SK-N-SH (cell line): ENCODE data around the gene PGS1. TPM values are rescaled to one million over a fixed set of nuclear protein-coding genes. Genes with fewer than 3 reads are reported as not detected.

Experiments used
- CTCF ChIA-PET: fragments of 300-600, 350-600 bp; formaldehyde crosslinking; extraction: SDS; loops from one replicate; lab custom pipeline; 2021; lab: Yijun Ruan, JAX
- POLR2A ChIA-PET: fragments of 350-600 bp; sonication (Branson Sonifier 250); formaldehyde crosslinking; extraction: SDS; loops from one replicate; lab custom pipeline; 2020; ENCODE audit warnings: antibody characterized with exemption, inconsistent platforms; lab: Yijun Ruan, JAX
- DNase-seq: peaks from one replicate; pipeline ENCODE4 v3.0.0; 2012
- H2AFZ ChIP-seq: fragments of 200-600 bp; sonication (generic); 2 replicates; pipeline ENCODE4 v1.8.1; 2016; ENCODE audit warnings: antibody characterized with exemption, mild to moderate bottlenecking, low read depth
- H3F3A ChIP-seq: fragments of 200-600 bp; sonication (generic); replicated peaks from 2 replicates; pipeline ENCODE3; 2016; ENCODE audit warnings: antibody characterized with exemption, mild to moderate bottlenecking; ENCODE audit not compliant: insufficient read depth
- H3K27ac ChIP-seq, 2 experiments: fragments of 200-500 bp in 1 of 2; fragments of 200-600 bp in 1 of 2; sonication (Bioruptor generic) in 1 of 2; sonication (generic), shearing (Covaris generic) in 1 of 2; 2 replicates each; pipeline versions ENCODE4 v1.5.1 to v1.6.1; 2014 to 2016; ENCODE audit warnings: low read depth in 2 of 2, inconsistent platforms in 1 of 2, low read length in 1 of 2, mild to moderate bottlenecking in 1 of 2, mixed read lengths in 1 of 2
- H3K27me3 ChIP-seq: fragments of 200-600 bp; sonication (generic), shearing (Covaris generic); 2 replicates; pipeline ENCODE4 v1.6.1; 2016; ENCODE audit warnings: mixed run types; ENCODE audit not compliant: insufficient read depth
- H3K36me3 ChIP-seq, 2 experiments: fragments of 200-500 bp in 1 of 2; fragments of 200-600 bp in 1 of 2; sonication (Bioruptor generic) in 1 of 2; sonication (generic) in 1 of 2; replicated peaks in 1 of 2; 2 replicates each; pipeline versions ENCODE3 to v1.5.1; 2014 to 2016; ENCODE audit warnings: low read length in 1 of 2, mild to moderate bottlenecking in 1 of 2; ENCODE audit not compliant: insufficient read depth in 2 of 2, control insufficient read depth in 1 of 2
- H3K4me1 ChIP-seq, 2 experiments: fragments of 200-500 bp in 1 of 2; fragments of 200-600 bp in 1 of 2; sonication (Bioruptor generic) in 1 of 2; sonication (generic), shearing (Covaris generic) in 1 of 2; 2 replicates each; pipeline versions ENCODE4 v1.5.1 to v1.6.1; 2014 to 2016; ENCODE audit warnings: low read depth in 1 of 2, low read length in 1 of 2, mixed run types in 1 of 2; ENCODE audit not compliant: insufficient read depth in 2 of 2, control insufficient read depth in 1 of 2
- H3K4me2 ChIP-seq: fragments of 200-600 bp; sonication (generic), shearing (Covaris generic); 2 replicates; pipeline ENCODE4 v1.6.1; 2017; ENCODE audit warnings: mixed run types
- H3K4me3 ChIP-seq, 2 experiments: fragments of 200-500 bp in 1 of 2; fragments of 200-600 bp in 1 of 2; sonication (Bioruptor generic) in 1 of 2; sonication (generic), shearing (Covaris generic) in 1 of 2; 2 replicates each; pipeline versions ENCODE4 v1.5.1 to v1.8.1; 2014 to 2016; ENCODE audit warnings: low read depth in 2 of 2, inconsistent platforms in 1 of 2, low read length in 1 of 2, mild to moderate bottlenecking in 1 of 2, mixed read lengths in 1 of 2, moderate library complexity in 1 of 2
- H3K79me2 ChIP-seq: fragments of 200-600 bp; sonication (generic); 2 replicates; pipeline ENCODE4 v1.8.1; 2017; ENCODE audit warnings: mild to moderate bottlenecking; ENCODE audit not compliant: insufficient read depth
- H3K9ac ChIP-seq: fragments of 200-600 bp; sonication (generic); 2 replicates; pipeline ENCODE4 v1.6.1; 2017; ENCODE audit warnings: mixed run types
- H3K9me2 ChIP-seq: fragments of 200-600 bp; sonication (generic); 2 replicates; pipeline ENCODE4 v1.6.1; 2017; ENCODE audit warnings: mixed run types
- H3K9me3 ChIP-seq: fragments of 200-600 bp; sonication (generic); 2 replicates; pipeline ENCODE4 v1.6.1; 2017; ENCODE audit warnings: mixed run types, mild to moderate bottlenecking, moderate library complexity
- H4K20me1 ChIP-seq: fragments of 200-600 bp; sonication (generic); 2 replicates; pipeline ENCODE4 v1.6.1; 2017; ENCODE audit warnings: mild to moderate bottlenecking, mixed run types; ENCODE audit not compliant: insufficient read depth
- ELF1 ChIP-seq: IDR thresholded peaks from 2 replicates; pipeline ENCODE4 v1.4.0; 2012
- EP300 ChIP-seq, 2 experiments: IDR thresholded peaks; 2 replicates each; pipeline versions ENCODE4 v1.4.0 to v1.6.1; 2012; ENCODE audit warnings: borderline replicate concordance in 1 of 2, low read depth in 1 of 2, low read length in 1 of 2
- EZH2phosphoT487 ChIP-seq: fragments of 200-600 bp; sonication (generic); IDR thresholded peaks from 2 replicates; pipeline ENCODE4 v1.6.1; 2017; ENCODE audit warnings: low read depth, mixed run types, mild to moderate bottlenecking, antibody characterized with exemption, moderate library complexity, borderline replicate concordance
- FOSL2 ChIP-seq: IDR thresholded peaks from 2 replicates; pipeline ENCODE4 v1.4.0; 2012; ENCODE audit warnings: low read depth, mild to moderate bottlenecking, moderate library complexity, borderline replicate concordance
- FOXJ3 ChIP-seq: sonication (generic); formaldehyde crosslinking; IDR thresholded peaks from 2 replicates; pipeline ENCODE4 v1.5.1; 2020; ENCODE audit warnings: mild to moderate bottlenecking, missing genetic modification reagents
- FOXM1 ChIP-seq: IDR thresholded peaks from 2 replicates; pipeline ENCODE4 v1.4.0; 2012; ENCODE audit warnings: low read depth, mild to moderate bottlenecking
- JUND ChIP-seq: IDR thresholded peaks from 2 replicates; pipeline ENCODE4 v1.4.0; 2012
- NFIC ChIP-seq: IDR thresholded peaks from 2 replicates; pipeline ENCODE4 v1.4.0; 2012; ENCODE audit warnings: borderline replicate concordance
- RFX5 ChIP-seq: IDR thresholded peaks from 2 replicates; pipeline ENCODE4 v1.6.1; 2012; ENCODE audit warnings: mild to moderate bottlenecking, improper control_type of control experiment, low read length
- SIN3A ChIP-seq: IDR thresholded peaks from 2 replicates; pipeline ENCODE4 v1.6.1; 2012; ENCODE audit warnings: low read depth, mild to moderate bottlenecking, low read length, moderate library complexity, borderline replicate concordance
- SMC3 ChIP-seq: IDR thresholded peaks from 2 replicates; pipeline ENCODE4 v1.6.1; 2012; ENCODE audit warnings: low read depth, low read length, improper control_type of control experiment
- TAF1 ChIP-seq: IDR thresholded peaks from 2 replicates; pipeline ENCODE4 v1.6.1; 2012; ENCODE audit warnings: low read depth, mild to moderate bottlenecking, low read length, moderate library complexity, borderline replicate concordance
- TEAD4 ChIP-seq: IDR thresholded peaks from 2 replicates; pipeline ENCODE4 v1.4.0; 2012; ENCODE audit warnings: mild to moderate bottlenecking, borderline replicate concordance; ENCODE audit not compliant: insufficient read depth
- WGBS: methylation state at CpG from one replicate; pipeline ENCODE4 v1.1.6; 2017; ENCODE audit warnings: low lambda C conversion rate; 5-methylcytosine and 5-hydroxymethylcytosine counted together
- polyA plus RNA-seq, 3 experiments: library from polyadenylated mRNA; depleted of rRNA; stranded (reverse); fragments of >200 nt; gene quantifications; 2 replicates each; pipeline ENCODE4 v1.2.3, GENCODE V29; 2012
- TF ChIP-seq, protein P1 (sequence below): IDR thresholded peaks from 2 replicates; pipeline ENCODE4; 2012
- TF ChIP-seq, protein P2 (sequence below): fragments of 150-350 bp; IDR thresholded peaks from 2 replicates; pipeline ENCODE4 v1.6.1; 2017; ENCODE audit warnings: antibody characterized with exemption, low read length, low read depth, borderline replicate concordance
- TF ChIP-seq, protein P3 (sequence below): IDR thresholded peaks from 2 replicates; pipeline ENCODE4 v1.6.1; 2012; ENCODE audit warnings: mild to moderate bottlenecking, low read depth, low read length, moderate library complexity
- TF ChIP-seq, protein P4 (sequence below): IDR thresholded peaks from 2 replicates; pipeline ENCODE4 v1.4.0; 2012; ENCODE audit warnings: low read depth, borderline replicate concordance

The PGS1 gene
- polyA plus RNA-seq, 1 of the 3 experiments (the other 2 are of a cell fraction): 88.4 TPM

DNA sequence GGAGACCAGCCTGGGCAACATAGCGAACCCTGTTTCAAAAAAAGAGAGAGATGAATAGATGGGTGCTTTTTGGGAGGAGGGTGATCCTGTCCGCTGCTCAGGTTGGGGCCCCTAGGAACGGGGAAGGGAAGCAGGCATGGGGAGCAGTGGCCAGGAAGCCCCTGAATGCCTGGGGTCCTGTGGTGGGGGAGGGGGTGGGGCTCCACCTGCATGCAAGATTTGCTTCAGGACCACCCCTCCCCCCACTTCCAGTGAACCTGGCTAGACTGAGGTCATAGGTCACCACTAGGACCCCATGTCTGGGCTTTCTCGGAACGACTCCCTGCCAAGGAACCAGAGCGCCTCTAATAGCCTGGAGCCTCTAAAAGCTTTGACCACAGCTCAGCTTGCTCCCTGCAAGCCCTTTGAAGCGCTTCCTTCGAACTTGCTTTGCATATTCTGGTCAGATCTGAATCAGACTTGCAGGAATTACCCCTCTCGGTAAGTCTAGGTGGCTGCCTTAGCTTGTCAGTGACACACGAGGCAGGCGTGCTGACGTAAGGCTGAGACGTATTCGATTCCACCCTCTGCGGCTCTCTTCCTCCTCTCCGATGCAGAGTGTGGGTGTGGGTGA, 22.2 kb upstream of the PGS1 start:
- POLR2A ChIA-PET: interaction anchor here (0.6 to 0.9 kb wide), 2 partner anchors 100 to 433 kb away, joined by 3 read pairs; no protein-coding TSS in a partner anchor
- H3K9me3 ChIP-seq: no peaks in the 10 kb centered on the region
- H3K79me2 ChIP-seq: peaks cover 58% of the 10 kb centered on the region
- peak; percentile 35; the same call in 1 of the 2 replicates for TF ChIP-seq NFIC
- no peak for TF ChIP-seq RFX5
- TF ChIP-seq, protein P1, sequence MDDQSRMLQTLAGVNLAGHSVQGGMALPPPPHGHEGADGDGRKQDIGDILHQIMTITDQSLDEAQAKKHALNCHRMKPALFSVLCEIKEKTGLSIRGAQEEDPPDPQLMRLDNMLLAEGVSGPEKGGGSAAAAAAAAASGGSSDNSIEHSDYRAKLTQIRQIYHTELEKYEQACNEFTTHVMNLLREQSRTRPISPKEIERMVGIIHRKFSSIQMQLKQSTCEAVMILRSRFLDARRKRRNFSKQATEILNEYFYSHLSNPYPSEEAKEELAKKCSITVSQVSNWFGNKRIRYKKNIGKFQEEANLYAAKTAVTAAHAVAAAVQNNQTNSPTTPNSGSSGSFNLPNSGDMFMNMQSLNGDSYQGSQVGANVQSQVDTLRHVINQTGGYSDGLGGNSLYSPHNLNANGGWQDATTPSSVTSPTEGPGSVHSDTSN: peak; percentile 50
- peak; percentile 28; the same call in 1 of the 2 replicates for TF ChIP-seq FOSL2
- peak; percentile 78; the same call in 1 of the 2 replicates for TF ChIP-seq SIN3A
- TF ChIP-seq TAF1: no peak; the same call in 1 of the 2 replicates
- TF ChIP-seq, all 33 proteins: peak for 4
- peak overlapping the region; percentile 98 for H3K4me2 ChIP-seq
- peaks cover 34% of the 10 kb centered on the region for H4K20me1 ChIP-seq
- H3K9ac ChIP-seq: no peak overlapping the region
- CTCF ChIA-PET: interaction anchor here (0.6 to 15.1 kb wide), 2 partner anchors 65 to 580 kb away, joined by 3 to 327 read pairs; no protein-coding TSS in a partner anchor
- H3K9me2 ChIP-seq: no peaks in the 10 kb centered on the region
- DNase-seq: no peak
- H3K4me1 ChIP-seq: peaks cover 50 to 53% of the 10 kb centered on the region in 2 experiments
- H3K4me3 ChIP-seq: peak overlapping the region in 1 of 2 experiments; percentile 21; a peak in 1 of 4 replicates
- no peak overlapping the region for H2AFZ ChIP-seq
- no peaks in the 10 kb centered on the region for H3K27me3 ChIP-seq
- H3K27ac ChIP-seq: peak overlapping the region; percentile 39 to 91; a peak in 3 of 4 replicates
- peaks cover 34 to 37% of the 10 kb centered on the region in 2 experiments for H3K36me3 ChIP-seq
- peaks cover 54% of the 10 kb centered on the region for H3F3A ChIP-seq
- 40% methylated on average over 16 of the region's 16 CpGs for WGBS

DNA sequence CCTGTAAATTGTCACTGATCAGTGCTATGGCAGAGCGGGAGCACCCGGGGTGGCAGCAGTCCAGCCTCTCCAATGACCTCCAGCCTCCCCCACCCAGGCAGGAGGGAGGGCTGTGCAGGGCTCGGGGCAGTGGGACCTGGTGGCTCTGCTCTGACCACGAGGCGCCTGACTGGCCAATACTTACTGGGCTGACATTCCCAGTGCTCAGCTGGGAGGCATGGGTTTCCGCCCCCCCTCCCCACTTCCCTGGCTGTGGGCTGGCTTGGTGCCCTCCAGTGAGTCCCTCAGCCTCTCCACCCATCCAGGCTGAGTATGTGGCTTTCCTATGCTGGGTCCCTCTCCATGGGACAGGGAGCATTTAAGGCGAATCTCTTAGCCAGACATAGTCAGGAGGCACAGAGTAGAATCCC, 21.3 kb upstream of the PGS1 start:
- Histone ChIP-seq H3K36me3 (peaks cover 34 to 37% of the 10 kb centered on the region in 2 experiments), H3K9ac (peak overlapping the region; percentile 93), H3K4me1 (peaks cover 41 to 43% of the 10 kb centered on the region in 2 experiments), H3K9me2 (no peaks in the 10 kb centered on the region), H3K9me3 (no peaks in the 10 kb centered on the region), H2AFZ (no peak overlapping the region), H3F3A (peaks cover 49% of the 10 kb centered on the region), H3K27me3 (no peaks in the 10 kb centered on the region), H4K20me1 (peaks cover 34% of the 10 kb centered on the region), H3K4me2 (peak overlapping the region; percentile 98), H3K4me3 (peak overlapping the region; percentile 86 to 94), H3K27ac (peak overlapping the region; percentile 20 to 91; a peak in 3 of 4 replicates), H3K79me2 (peaks cover 58% of the 10 kb centered on the region)
- 21% methylated on average over 4 of the region's 7 CpGs for WGBS
- CTCF ChIA-PET: interaction anchor here (0.6 to 15.1 kb wide), 9 partner anchors 10 to 106 kb away, joined by 3 to 327 read pairs (median 8); partner anchors contain the start of gene PGS1
- POLR2A ChIA-PET: no interaction called here
- peak; percentile 72 for DNase-seq
- TF ChIP-seq EZH2phosphoT487 (no peak), SIN3A (peak; percentile 80), SMC3 (peak; percentile 7; the same call in 1 of the 2 replicates), NFIC (peak; percentile 89), ELF1 (no peak), FOXJ3 (CRISPR knock-in tag) (no peak), JUND (no peak), EP300 (IDR thresholded peaks at IDR 0.05; ENCODE audit: borderline replicate concordance in 1 of 2, low read depth in 1 of 2, low read length in 1 of 2) (peak in 1 of 2 experiments; percentile 73; a peak in 1 of 4 replicates), TEAD4 (0 out of 2 replicates have a peak, but pooled peaks have one; percentile 53), FOXM1 (no peak)
- TF ChIP-seq, protein P2, sequence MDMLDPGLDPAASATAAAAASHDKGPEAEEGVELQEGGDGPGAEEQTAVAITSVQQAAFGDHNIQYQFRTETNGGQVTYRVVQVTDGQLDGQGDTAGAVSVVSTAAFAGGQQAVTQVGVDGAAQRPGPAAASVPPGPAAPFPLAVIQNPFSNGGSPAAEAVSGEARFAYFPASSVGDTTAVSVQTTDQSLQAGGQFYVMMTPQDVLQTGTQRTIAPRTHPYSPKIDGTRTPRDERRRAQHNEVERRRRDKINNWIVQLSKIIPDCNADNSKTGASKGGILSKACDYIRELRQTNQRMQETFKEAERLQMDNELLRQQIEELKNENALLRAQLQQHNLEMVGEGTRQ: no peak
- TF ChIP-seq, protein P1: peak; percentile 59; the same call in 1 of the 2 replicates
- TF ChIP-seq, protein P3, sequence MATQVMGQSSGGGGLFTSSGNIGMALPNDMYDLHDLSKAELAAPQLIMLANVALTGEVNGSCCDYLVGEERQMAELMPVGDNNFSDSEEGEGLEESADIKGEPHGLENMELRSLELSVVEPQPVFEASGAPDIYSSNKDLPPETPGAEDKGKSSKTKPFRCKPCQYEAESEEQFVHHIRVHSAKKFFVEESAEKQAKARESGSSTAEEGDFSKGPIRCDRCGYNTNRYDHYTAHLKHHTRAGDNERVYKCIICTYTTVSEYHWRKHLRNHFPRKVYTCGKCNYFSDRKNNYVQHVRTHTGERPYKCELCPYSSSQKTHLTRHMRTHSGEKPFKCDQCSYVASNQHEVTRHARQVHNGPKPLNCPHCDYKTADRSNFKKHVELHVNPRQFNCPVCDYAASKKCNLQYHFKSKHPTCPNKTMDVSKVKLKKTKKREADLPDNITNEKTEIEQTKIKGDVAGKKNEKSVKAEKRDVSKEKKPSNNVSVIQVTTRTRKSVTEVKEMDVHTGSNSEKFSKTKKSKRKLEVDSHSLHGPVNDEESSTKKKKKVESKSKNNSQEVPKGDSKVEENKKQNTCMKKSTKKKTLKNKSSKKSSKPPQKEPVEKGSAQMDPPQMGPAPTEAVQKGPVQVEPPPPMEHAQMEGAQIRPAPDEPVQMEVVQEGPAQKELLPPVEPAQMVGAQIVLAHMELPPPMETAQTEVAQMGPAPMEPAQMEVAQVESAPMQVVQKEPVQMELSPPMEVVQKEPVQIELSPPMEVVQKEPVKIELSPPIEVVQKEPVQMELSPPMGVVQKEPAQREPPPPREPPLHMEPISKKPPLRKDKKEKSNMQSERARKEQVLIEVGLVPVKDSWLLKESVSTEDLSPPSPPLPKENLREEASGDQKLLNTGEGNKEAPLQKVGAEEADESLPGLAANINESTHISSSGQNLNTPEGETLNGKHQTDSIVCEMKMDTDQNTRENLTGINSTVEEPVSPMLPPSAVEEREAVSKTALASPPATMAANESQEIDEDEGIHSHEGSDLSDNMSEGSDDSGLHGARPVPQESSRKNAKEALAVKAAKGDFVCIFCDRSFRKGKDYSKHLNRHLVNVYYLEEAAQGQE: no peak
- TF ChIP-seq, protein P4, sequence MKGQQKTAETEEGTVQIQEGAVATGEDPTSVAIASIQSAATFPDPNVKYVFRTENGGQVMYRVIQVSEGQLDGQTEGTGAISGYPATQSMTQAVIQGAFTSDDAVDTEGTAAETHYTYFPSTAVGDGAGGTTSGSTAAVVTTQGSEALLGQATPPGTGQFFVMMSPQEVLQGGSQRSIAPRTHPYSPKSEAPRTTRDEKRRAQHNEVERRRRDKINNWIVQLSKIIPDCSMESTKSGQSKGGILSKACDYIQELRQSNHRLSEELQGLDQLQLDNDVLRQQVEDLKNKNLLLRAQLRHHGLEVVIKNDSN: peak; percentile 58; the same call in 1 of the 2 replicates
